Epithelial cell of prostate (primary cell): Measurements from ENCODE around the gene FXYD7.
"Not testable (repeated sequence)": the region's sequence is repeated elsewhere in the genome, so short reads cannot be mapped to it uniquely, and the experiment has no call there.

Source experiments
- DNase-seq: peaks from one replicate; pipeline ENCODE4 v3.0.0-alpha.2; 2011; ENCODE audit warnings: low read depth, low spot score
- H3K27ac ChIP-seq: fragments of 450-650 bp; 2 replicates; pipeline ENCODE4 v1.5.1; 2017; ENCODE audit warnings: mild to moderate bottlenecking

The FXYD7 gene

GRCh38 chr19:35141837-35142605 lies 1.0 kb upstream of the FXYD7 start:
- H3K27ac ChIP-seq, result no peak overlapping the region
- no peak for DNase-seq

DNA sequence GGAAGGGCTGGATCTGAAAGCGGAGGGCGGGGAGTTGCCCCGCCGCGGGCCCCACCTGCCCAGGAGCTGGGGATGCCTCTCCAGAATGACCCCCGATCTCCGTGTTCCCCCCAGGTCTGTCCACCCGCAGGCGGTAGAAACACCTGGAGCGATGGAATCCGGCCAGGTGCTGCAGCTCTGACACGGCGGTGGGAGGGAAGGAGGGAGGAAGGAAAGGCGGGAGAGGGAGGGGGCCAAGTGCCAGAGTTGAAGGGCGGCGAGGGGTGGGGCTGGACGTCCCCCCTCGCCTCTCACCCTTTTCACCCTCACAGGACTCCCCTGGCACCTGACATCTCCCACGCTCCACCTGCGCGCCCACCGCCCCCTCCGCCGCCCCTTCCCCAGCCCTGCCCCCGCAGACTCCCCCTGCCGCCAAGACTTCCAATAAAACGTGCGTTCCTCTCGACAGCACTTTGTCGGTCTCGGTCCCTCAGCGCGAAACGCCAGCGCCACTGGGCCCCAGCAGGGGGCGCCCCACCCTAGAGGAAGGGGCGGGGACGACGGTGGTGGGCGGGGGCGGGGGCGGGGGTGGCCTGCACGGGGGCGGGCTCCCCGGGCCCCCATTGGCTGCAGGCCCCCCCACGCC lies 337 bp upstream of the FXYD7 start:
- DNase-seq, result no peak
- H3K27ac ChIP-seq, result no peak overlapping the region

DNA sequence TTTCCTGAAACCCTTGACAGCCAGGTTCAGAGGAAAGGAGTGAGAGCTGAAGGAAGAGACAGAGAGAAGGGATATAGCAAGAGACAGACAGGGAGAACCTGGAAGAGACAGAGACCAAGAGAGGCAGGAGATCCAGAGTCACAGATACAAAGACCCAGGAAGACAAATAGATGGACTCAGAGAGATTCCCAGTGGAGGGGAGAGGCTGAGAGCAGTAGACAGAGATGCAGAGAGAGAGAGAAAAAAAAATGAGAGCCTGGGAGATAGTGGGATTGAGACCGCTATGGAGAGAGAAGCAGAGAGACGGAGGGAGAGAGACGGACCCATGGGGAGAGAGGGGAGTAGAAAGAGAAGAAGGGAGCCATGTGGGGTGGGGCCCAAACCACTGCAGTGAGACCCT lies 763 bp downstream of the FXYD7 start:
- DNase-seq, result no peak
- H3K27ac ChIP-seq, result no peak overlapping the region

DNA sequence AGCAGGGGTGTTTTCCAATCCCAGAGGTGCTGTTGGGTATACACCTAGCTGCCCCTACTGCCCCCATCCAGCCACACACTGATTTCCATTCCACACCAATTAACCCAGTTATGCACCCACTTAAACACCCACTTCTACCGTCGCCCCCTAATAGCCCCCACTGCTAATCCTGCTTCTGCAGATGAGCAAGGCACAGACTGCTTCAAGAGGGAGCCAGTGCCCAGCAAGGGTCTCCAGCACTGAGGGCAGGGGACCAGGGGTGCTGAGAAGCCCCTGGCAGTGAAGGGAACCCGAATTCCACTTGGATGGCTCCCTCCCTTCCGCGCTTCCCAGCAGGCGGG lies 1.2 kb downstream of the FXYD7 start:
- no peak overlapping the region for H3K27ac ChIP-seq
- DNase-seq, result no peak

DNA sequence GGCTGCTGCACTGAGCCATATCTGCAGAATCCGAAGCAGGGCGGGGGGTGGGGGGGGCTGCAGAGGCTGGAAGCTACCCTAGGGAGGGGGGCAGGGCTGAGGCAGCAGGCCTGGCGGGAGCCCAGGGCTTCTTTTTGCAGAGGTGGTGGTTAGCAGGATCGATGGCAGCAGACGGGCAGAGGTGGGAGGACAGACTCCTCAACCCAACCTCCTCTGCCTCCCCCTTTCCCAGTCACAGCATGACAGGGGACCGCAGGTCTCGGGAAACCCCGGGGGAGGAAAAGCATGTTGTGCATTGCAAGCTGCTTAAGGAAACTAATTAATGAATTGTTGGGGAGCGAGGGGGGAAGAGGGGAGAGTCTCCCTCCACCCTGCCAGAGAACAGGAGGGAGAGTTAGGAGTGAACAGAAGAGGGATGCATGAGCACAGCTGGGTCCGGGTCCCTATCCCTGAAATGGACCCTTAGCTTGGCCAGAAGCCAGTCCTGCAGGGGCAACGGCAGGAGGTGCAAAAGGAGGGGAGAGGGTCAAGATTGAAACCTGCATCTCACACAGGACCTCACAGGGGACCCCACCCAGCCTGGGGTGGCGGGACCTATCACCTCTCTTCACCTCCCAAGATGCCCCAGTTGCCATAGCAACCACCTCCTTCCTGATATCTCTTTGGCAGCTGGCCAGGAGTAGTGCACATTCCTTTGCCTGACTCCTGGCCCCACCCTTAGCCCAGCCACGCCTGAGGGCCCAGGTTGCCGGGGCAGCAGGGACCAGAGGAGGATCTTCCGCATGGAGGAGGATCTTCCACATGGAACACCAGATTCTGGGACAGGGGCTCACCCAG lies 1.8 kb downstream of the FXYD7 start:
- DNase-seq, result no peak
- no peak overlapping the region for H3K27ac ChIP-seq

DNA sequence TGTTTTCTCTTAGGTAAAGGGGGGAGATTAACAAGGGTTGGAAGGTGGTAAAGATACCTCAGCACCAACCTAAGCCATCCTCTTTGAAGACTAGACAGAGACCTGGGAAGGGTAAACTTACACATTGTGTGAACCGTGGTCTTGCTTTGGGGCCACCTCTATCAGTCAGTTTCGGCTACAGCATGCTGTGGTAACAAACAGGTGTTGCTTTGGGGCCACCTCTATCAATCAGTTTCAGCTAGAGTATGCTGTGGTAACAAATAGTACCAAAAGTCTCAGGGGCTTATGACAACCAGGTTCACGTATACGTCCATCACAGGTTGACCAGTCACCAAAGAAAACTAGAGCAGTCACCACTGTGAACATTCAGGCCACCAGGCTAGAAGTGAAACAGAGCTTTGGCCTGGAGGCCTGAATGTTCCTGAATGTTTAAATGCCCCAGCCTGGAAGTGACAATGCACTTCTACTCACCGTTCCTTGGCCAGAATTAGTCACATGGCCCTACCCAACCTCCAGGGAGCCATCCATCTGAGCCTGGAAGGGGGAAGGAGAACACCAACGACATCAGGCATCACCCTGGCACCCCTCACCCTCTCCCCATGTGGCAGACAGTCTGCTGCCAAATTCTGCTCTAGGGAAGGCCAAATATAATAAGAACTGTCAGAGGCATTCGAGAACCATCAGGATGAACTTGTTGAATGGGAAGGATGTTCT lies 3.8 kb downstream of the FXYD7 start:
- no peak overlapping the region for H3K27ac ChIP-seq
- no peak for DNase-seq

GRCh38 chr19:35149463-35149862 lies 6.4 kb downstream of the FXYD7 start:
- no peak overlapping the region for H3K27ac ChIP-seq
- DNase-seq, result no peak

- no peak overlapping the region for H3K27ac ChIP-seq
These were observed 7.4 kb downstream of the FXYD7 start for GRCh38 chr19:35150445-35150844.

GRCh38 chr19:35151273-35152065 lies 8.4 kb downstream of the FXYD7 start:
- H3K27ac ChIP-seq, result no peak overlapping the region
- no peak for DNase-seq

More at GRCh38 chr19:35150445-35150844, 7.4 kb downstream of the FXYD7 start:
- no peak for DNase-seq

DNA sequence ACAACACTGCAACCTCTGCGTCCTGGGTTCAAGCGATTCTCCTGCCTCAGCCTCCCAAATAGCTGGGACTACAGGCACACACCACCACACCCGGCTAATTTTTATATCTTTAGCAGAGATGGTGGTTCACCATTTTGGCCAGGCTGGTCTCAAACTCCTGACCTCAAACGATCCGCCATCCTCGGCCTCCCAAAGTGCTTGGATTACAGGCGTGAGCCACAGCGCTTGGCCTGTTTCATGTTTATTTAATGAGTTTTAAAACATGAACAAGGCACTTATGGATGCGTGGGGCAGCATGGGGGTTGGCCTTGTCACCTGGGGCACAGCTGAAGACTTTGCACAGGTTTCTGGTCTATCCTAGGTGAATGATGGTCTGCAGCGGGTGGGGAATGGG lies 10.1 kb downstream of the FXYD7 start:
- DNase-seq, H3K27ac ChIP-seq: not testable (repeated sequence)

GRCh38 chr19:35153701-35154524 lies 10.9 kb downstream of the FXYD7 start:
- peak overlapping the region; percentile 67 for H3K27ac ChIP-seq
- DNase-seq, result no peak

DNA sequence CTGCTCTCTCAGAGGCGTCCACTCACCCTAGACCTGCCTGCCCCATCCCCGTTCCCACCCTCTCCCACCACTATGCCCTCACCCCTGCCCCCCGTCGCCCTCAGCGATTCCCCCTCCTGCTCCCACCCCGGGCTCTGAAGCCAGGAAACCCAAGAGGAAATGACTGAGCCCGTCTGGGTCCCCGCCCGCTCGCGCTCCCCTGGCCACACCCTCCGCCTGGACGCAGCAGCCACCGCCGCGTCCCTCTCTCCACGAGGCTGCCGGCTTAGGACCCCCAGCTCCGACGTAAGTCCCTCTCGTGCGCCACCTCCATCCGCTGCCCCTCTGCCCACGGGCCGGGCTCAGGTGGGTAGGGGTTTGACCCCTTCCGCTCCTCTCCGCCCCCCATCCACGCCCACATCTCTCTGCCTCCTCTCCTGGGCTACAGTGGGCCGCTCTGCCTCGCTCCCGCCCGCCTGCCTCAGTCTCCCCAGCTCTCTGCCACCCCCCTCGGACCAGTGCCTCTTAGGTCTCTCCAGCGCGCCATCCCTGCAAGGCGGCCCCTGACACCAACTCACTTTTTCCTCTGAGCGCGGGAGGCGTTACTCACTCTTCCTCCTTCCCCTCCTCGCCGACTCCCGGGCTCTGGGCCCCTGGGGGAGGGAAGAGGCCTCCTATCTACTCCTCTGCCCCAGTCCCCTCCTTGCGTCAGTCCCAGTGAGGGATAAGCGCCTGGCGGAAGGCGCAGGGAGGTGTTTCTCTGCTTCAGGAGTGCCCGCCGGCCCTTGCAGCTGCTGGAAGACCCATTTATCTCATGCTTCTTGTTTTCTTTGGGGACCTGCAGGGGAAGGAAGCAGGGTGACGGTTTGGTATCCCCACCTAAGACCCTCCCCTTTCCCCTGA lies 11.7 kb downstream of the FXYD7 start, which contains the start of gene FXYD5:
Gene FXYD5, plus strand, starts transcription at position 211 of the 882 bp plus-strand sequence. CDS start 816 bp downstream, outside the sequence.
- no peak for DNase-seq

GRCh38 chr19:35155441-35155840 lies 12.4 kb downstream of the FXYD7 start:
- no peak for DNase-seq
- peak overlapping the region; percentile 67 for H3K27ac ChIP-seq

More for the DNA sequence above, 11.7 kb downstream of the FXYD7 start, which contains the start of gene FXYD5:
- peak within 1 kb of the TSS; percentile 67 for H3K27ac ChIP-seq

GRCh38 chr19:35155981-35156672 lies 13.1 kb downstream of the FXYD7 start:
- H3K27ac ChIP-seq, result no peak overlapping the region
- DNase-seq, result no peak

DNA sequence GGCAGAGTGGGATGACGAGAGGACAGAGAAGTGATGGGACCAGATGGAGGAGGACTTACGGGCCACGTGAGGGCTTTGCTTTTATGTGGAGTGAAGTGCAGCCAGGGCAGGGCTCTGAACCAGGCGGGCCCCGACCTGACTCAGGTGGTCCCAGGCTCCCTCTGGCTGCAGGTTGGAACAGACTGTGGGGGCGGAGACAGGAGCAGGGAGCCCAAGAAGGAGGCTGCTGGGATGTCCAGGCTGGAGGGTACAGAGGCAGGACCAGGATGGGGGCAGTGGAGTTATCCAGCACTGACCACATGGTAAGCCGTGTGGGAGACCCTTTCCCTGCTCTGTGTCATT lies 13.6 kb downstream of the FXYD7 start:
- no peak for DNase-seq
- H3K27ac ChIP-seq, result no peak overlapping the region

DNA sequence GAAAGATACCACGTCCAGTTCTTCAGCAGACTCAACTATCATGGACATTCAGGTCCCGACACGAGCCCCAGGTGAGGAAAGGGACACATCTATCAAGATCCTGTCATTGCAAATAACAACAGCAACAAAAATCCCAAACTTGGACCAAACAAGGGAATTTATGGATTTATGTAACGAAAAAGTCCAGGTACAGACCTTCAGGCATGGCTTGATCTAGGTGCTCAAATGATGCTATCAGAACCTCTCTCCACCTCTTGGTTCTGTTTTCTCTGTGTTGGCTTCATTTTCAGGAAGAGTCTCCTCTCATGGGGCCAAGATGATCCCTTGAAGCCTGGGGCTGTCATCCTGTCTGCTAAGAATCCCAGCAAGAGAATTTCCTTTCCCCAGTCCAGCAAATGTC lies 14.4 kb downstream of the FXYD7 start:
- no peak for DNase-seq
- H3K27ac ChIP-seq, result no peak overlapping the region

- no peak overlapping the region for H3K27ac ChIP-seq
- DNase-seq, result no peak
These were observed 16.6 kb downstream of the FXYD7 start for GRCh38 chr19:35159606-35160005.
